Activated B cell treated with CpG ODN at 0.5 μM for 24 hours (primary cell): Measurements from ENCODE around the gene PRKCZ. TPM values are rescaled to one million over a fixed set of nuclear protein-coding genes. Genes with fewer than 3 reads are reported as not detected.

Experiments
- ATAC-seq: fragments of 200-7000 bp; cut with Tn5 transposase; one replicate; pipeline ENCODE4 v1.10.0; 2021; ENCODE audit warnings: low read depth, mild to moderate bottlenecking, moderate library complexity
- CTCF ChIA-PET: fragments of 350-600 bp; sonication (Branson Sonifier 250); formaldehyde crosslinking; loops from one replicate; lab custom pipeline; 2021; ENCODE audit warnings: antibody characterized with exemption; lab: Charles Lee
- POLR2A ChIA-PET: fragments of 350-600 bp; sonication (Branson Sonifier 250); formaldehyde crosslinking; loops from one replicate; lab custom pipeline; 2021; ENCODE audit warnings: antibody characterized with exemption; lab: Charles Lee
- DNase-seq: peaks from one replicate; pipeline ENCODE4 v3.0.0; 2022
- H3K27ac Mint-ChIP-seq: one replicate; pipeline ENCODE4 v1.8.0; 2020; ENCODE audit warnings: mixed read lengths
- H3K27me3 Mint-ChIP-seq: one replicate; pipeline ENCODE4 v1.8.0; 2021; ENCODE audit warnings: mixed read lengths
- H3K36me3 Mint-ChIP-seq: one replicate; pipeline ENCODE4 v1.8.0; 2021; ENCODE audit warnings: low read depth, mixed read lengths
- H3K4me1 Mint-ChIP-seq: one replicate; pipeline ENCODE4 v1.8.0; 2021; ENCODE audit warnings: mixed read lengths
- H3K4me3 Mint-ChIP-seq: one replicate; pipeline ENCODE4 v1.8.0; 2020; ENCODE audit warnings: mild to moderate bottlenecking, mixed read lengths
- H3K9me3 Mint-ChIP-seq: one replicate; pipeline ENCODE4 v1.8.0; 2020; ENCODE audit warnings: mixed read lengths
- CTCF ChIP-seq: fragments of 200-600 bp; IDR thresholded peaks from one replicate; pipeline ENCODE4 v1.8.0; 2022; ENCODE audit warnings: antibody characterized with exemption, mild to moderate bottlenecking
- intact Hi-C: fragments of 100-400 bp; cut with micrococcal nuclease; formaldehyde crosslinking; loops from one replicate; pipeline ENCODE4 v1.15.1; 2024
- total RNA-seq: library from RNA; stranded (reverse); gene quantifications from 2 replicates; pipeline ENCODE4 v1.2.3, GENCODE V29; 2022

PRKCZ gene
- total RNA-seq, 1 donor from 2014 or later = 28.5 TPM

GRCh38 chr1:2016123-2016522, 34.1 kb upstream of the PRKCZ start:
- DNase-seq = no peak
- Mint-ChIP-seq H3K4me3 (no peak overlapping the region), H3K4me1 (peaks cover 3% of the 10 kb centered on the region), H3K36me3 (no peaks in the 10 kb centered on the region), H3K27ac (peak overlapping the region; percentile 50), H3K9me3 (no peaks in the 10 kb centered on the region), H3K27me3 (peaks cover 53% of the 10 kb centered on the region)
- no peak for TF ChIP-seq CTCF
- POLR2A ChIA-PET = no interaction called here
- CTCF ChIA-PET = no interaction called here
- no peak for ATAC-seq
- intact Hi-C loops = no loop called here

DNA sequence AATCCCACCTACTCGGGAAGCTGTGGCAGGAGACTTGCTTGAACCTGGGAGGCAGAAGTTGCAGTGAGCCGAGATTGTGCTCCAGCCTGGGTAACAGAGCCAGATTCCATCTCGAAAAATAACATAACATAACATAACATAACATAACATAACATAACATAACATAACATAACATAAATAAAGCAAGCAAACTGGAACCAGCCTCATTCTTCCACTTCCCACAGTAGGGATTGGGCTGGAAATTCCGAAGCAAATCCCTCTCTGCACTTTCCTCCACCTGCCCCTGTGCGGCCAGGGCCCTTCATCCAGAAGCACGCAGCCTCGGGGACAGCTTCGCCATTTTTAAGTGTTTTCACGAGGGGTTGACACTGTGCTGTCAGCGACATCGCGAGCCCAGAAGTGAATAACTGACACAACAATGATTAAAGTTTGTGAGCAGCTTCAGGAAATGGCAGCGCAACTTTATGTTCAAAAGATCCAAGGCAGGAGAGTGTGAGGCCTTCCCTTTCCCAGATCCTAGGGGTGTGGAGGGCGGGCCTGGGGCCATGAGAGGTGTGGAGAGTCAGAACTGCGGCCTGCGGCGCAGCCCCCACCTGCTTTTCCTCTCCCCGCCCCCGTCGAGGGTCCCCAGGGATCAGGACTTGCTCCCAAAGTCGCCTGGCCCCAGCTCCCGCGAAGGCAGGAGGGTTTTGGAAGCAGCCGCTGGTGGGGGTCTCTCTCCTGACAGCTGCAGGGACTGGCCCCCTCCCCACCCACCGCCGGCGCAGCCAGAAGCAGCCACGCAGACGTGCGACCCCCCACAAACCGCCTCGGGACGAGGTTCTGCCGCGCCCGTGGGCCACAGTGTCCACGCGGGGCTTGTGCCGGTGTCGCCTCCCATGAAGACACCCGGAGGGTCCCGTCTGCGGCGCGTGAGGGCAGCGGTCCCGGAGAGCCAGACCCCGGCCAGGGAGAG, 31.7 kb upstream of the PRKCZ start:
- Mint-ChIP-seq H3K27me3 (peaks cover 69% of the 10 kb centered on the region), H3K9me3 (no peaks in the 10 kb centered on the region), H3K27ac (no peak overlapping the region), H3K4me3 (peak overlapping the region; percentile 63), H3K36me3 (no peaks in the 10 kb centered on the region), H3K4me1 (peaks cover 3% of the 10 kb centered on the region)
- intact Hi-C loops = no loop called here
- ChIA-PET POLR2A (no interaction called here), CTCF (no interaction called here)
- ATAC-seq = no peak
- TF ChIP-seq CTCF = no peak
- no peak for DNase-seq

DNA sequence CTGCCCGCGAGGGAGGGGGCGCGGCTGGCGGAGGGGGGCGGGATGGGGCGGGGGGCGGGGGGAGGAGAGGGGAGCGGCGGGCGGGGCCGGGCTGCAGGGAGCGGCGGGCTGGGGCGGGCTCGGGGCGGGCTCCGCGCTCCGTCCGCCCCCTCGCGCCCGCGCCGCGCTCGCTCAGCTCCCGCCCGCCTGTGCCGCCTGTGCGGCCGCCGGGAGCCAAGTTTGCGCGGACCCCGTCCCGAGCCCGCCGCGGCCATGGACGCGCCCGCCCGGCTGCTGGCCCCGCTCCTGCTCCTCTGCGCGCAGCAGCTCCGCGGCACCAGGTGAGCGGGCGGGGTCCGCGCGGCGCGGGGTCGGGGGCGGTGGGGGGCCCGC, 31.1 kb upstream of the PRKCZ start, which contains the start of gene GABRD:
TSS of gene GABRD (plus strand) at position 174 of the 372 bp plus-strand sequence. CDS start at position 253, 79 bp downstream.
- Mint-ChIP-seq H3K9me3 (no peaks in the 10 kb centered on the region), H3K36me3 (no peaks in the 10 kb centered on the region), H3K4me3 (peak within 1 kb of the TSS; percentile 63), H3K4me1 (peaks cover 3% of the 10 kb centered on the region), H3K27ac (no peak within 1 kb of the TSS), H3K27me3 (peaks cover 71% of the 10 kb centered on the region)
- DNase-seq = no peak
- peak; percentile 54 for ATAC-seq
- ChIA-PET POLR2A (no interaction called here), CTCF (no interaction called here)
- TF ChIP-seq CTCF = no peak
- intact Hi-C loops = no loop called here

DNA sequence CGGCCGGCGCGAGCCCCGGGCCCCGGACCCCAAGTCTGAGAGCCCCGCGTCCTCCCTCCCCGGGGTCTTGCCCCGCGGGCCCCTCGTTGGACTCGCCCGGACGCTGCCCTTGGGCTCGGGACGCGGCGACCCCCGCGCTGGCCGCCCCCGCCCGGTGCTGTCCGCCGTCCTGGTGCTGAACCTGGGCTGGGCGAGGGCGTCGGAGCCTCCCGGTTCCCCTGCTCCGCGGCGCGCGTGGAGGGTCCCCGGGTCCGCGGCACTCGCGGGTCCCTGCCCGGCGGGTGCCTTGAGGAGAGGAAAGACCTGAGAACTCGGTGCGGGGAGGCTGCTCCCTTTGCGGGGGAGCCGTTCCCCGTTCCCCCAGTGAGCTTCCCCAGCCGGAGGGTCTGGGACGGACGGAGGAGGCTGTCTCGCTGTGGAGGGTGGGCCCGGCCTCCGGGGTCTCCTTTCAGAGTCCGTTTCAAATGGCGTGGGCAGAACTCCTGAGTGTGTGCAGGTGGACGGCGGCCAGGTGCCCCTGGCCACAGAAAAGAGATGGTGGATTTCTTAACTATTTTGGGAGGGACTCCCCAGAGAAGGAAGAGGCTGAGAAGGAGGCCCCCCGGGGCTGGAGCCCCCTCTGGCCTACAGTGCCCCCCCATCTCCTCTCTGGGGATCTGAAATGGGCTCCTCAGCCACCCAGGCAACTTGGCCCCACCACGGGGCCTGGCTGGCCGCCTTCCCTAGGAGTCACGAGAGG, 30.5 kb upstream of the PRKCZ start:
- CTCF ChIA-PET = no interaction called here
- peak; percentile 14 for ATAC-seq
- H3K4me1 Mint-ChIP-seq = peaks cover 3% of the 10 kb centered on the region
- H3K27me3 Mint-ChIP-seq = peaks cover 65% of the 10 kb centered on the region
- H3K4me3 Mint-ChIP-seq = no peak overlapping the region
- H3K9me3 Mint-ChIP-seq = no peaks in the 10 kb centered on the region
- no peak for TF ChIP-seq CTCF
- POLR2A ChIA-PET = no interaction called here
- intact Hi-C loops = no loop called here
- no peak for DNase-seq
- H3K36me3 Mint-ChIP-seq = no peaks in the 10 kb centered on the region
- no peak overlapping the region for H3K27ac Mint-ChIP-seq

DNA sequence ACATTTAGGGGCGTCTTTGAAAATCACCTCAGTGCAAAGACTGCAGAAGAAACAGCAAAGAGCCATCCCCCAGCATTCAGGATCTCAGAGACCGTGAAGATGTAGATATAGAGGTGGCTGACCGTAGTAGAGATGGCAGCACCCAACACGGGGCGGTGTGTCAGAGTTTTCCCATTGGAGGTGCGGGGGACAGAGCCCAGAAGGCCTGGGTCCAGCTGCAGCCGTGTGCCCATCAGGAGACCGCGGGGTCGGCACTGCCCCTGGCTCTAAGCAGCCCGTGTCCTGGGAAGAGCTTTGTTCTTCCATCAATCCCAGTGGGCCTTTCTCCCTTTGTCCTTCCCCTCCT, 29.9 kb upstream of the PRKCZ start:
- DNase-seq (no peak), ATAC-seq (no peak)
- Mint-ChIP-seq H3K4me1 (peaks cover 3% of the 10 kb centered on the region), H3K27me3 (peaks cover 60% of the 10 kb centered on the region), H3K36me3 (no peaks in the 10 kb centered on the region), H3K27ac (no peak overlapping the region), H3K4me3 (no peak overlapping the region), H3K9me3 (no peaks in the 10 kb centered on the region)
- CTCF ChIA-PET = no interaction called here
- POLR2A ChIA-PET = no interaction called here
- TF ChIP-seq CTCF = no peak
- intact Hi-C loops = no loop called here
